Heart right ventricle (tissue), 16 donors: ENCODE measurements around the gene SLC5A1. TPM values are rescaled to one million over a fixed set of nuclear protein-coding genes. Genes with fewer than 3 reads are reported as not detected.
"Not testable (repeated sequence)": the region's sequence is repeated elsewhere in the genome, so short reads cannot be mapped to it uniquely, and the experiment has no call there.

Experiments
- ATAC-seq, 8 donors: fragments of 200-7000 bp; cut with Tn5 transposase; one replicate each; pipeline ENCODE4 v1.9.1; 2020; ENCODE audit warnings: mild to moderate bottlenecking in 8 of 8, moderate library complexity in 8 of 8, moderate number of reproducible peaks in 1 of 8
- DNase-seq, 2 donors: peaks; one replicate each; pipeline ENCODE4 v3.0.0-alpha.2; 2020
- H3K27ac ChIP-seq, 10 donors: fragments of 200-600 bp; sonication (generic) in 2 of 10; one replicate each; pipeline versions ENCODE4 v1.5.0 to v1.8.0; 2020 to 2022; ENCODE audit warnings: mild to moderate bottlenecking in 3 of 10
- H3K27me3 ChIP-seq, 7 donors: fragments of 200-600 bp; one replicate each; pipeline ENCODE4 v1.8.0; 2021 to 2022; ENCODE audit warnings: mild to moderate bottlenecking in 2 of 7
- H3K36me3 ChIP-seq, 9 donors: fragments of 200-600 bp; sonication (generic) in 1 of 9; one replicate each; pipeline versions ENCODE4 v1.5.0 to v1.8.0; 2020 to 2022; ENCODE audit warnings: mild to moderate bottlenecking in 2 of 9
- H3K4me1 ChIP-seq, 9 donors: fragments of 200-600 bp; sonication (generic) in 1 of 9; one replicate each; pipeline versions ENCODE4 v1.5.0 to v1.8.0; 2020 to 2022; ENCODE audit warnings: mild to moderate bottlenecking in 4 of 9
- H3K4me3 ChIP-seq, 10 donors: fragments of 200-600 bp; sonication (generic) in 2 of 10; one replicate each; pipeline versions ENCODE4 v1.5.0 to v1.8.0; 2020 to 2022; ENCODE audit warnings: mild to moderate bottlenecking in 7 of 10, moderate library complexity in 2 of 10
- H3K9me3 ChIP-seq, 11 donors: fragments of 200-600 bp in 10 of 11; sonication (generic) in 2 of 11; one replicate each; pipeline versions ENCODE4 v1.5.0 to v1.8.0; 2013 to 2022; ENCODE audit warnings: mild to moderate bottlenecking in 2 of 11, control low read depth in 1 of 11, moderate library complexity in 1 of 11
- CTCF ChIP-seq, 9 donors: fragments of 200-600 bp; sonication (generic) in 2 of 9; IDR thresholded peaks; one replicate each; pipeline versions ENCODE4 v1.5.0 to v1.8.0; 2021 to 2022; ENCODE audit warnings: antibody characterized with exemption in 9 of 9, mild to moderate bottlenecking in 5 of 9, moderate library complexity in 1 of 9
- WGBS, 2 donors: extraction: QIAGEN DNeasy Blood & Tissue Kit; methylation state at CpG; one replicate each; pipeline ENCODE4 v1.1.7; 2013; ENCODE audit warnings: inconsistent platforms in 1 of 2; 5-methylcytosine and 5-hydroxymethylcytosine counted together
- intact Hi-C, 10 donors: fragments of 100-400 bp; cut with DNase I; formaldehyde crosslinking; loops; one replicate each; pipeline versions ENCODE4 v1.11.1 to v1.14.2; 2022
- polyA plus RNA-seq, 2 donors: library from polyadenylated mRNA; stranded (reverse); fragments of 200-250 nt; gene quantifications; one replicate each; pipeline ENCODE4 v1.2.3, GENCODE V29; 2013
- total RNA-seq, 10 donors: library from RNA; stranded (reverse); fragmentation: NEBNext Ultra II Directional in 3 of 10; extraction: Animal tissue kit (Norgen Biotek cat#: 25700) in 3 of 10; gene quantifications; one replicate each; pipeline versions ENCODE4 v1.2.1 to v1.2.4, GENCODE V29; 2021 to 2023
- donor health status: Arrhythmogenic right ventricular cardiomyopathy.
- donor health status: ischemic (EF 13 %, LVEDD 7.1; RV severe dilation, severe dysfunction).
- donor health status: healthy with polysubstance abuse.
- donor health status: DM: no; HTN: yes; CAD: no.
- donor health status: DM: no; HTN: no; CAD: no.
- donor health status: ischemic (EF 25% LVEDD 6.9; RV normal size, moderate dysfunction).
- donor health status: ischemic (EF 25% LVEDD 5.7; RV mildly dilated, moderate dysfunction).
- donor health status: healthy.
- donor health status: DM: yes; HTN: yes; CAD: no.
- donor health status: Ischemic cardiomyopathy.
- donor health status: ischemic (EF 35%, LVEDD 5.7; RV mildly dilated, moderate dysfunction).
- donor health status: nonischemic (EF 11% LVEDD 7.7; RV severe dilation, severe dysfunction).
- donor health status: DM: yes; HTN: yes; CAD: no.
- donor health status: PGD.
- donor health status: ischemic (EF 29% LVEDD 5.4; RV normal size, mild dysfunction).
- donor health status: nonischemic (EF 23%, LVEDD 6.1; RV moderate dilation, normal function).

Gene SLC5A1
- total and polyA plus RNA-seq, 12 donors, result 12.2 to 186 (median 87.9) TPM

DNA sequence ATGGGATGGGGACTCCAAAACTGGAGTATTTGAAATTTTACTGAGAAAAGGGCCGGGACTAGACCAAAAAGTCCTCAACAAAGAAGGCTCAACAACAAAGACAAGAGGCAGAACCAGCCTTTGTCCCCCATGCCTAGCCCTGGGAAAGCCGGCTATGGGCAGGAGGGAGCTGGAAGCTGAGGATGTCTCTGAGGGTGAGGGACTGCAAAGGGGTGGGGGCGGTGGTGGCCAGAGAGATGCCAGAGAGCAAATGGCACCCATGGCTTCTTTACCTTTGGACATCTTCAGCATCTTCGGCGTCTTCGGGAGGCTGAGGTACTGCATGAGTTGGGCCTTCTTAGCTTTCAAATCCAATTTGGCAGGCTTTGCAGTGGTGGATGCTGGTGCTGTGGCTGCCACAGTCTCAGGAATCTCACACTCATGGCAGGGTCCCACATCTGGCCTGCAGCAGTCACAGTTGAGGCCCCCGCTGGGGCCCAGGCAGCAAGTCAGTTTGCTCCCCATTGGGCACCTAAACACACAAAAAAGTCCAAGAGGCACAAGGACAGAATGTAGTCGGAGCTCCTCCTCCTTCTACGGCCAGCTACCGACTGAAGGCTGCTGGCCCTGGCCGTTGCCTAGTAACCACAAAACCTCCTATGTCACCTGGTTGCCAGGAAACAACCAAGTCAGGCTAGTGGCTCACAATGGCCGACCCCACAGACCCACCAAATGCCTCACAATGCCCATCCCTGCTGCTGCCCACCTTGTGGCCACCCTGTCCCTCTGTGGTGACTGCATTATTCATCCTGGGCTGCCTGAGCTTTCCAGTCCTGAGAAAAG, 115.9 kb downstream of the SLC5A1 start, which contains the start of gene C22orf42:
C22orf42 (minus strand) TSS at position 592 of the 822 bp plus-strand sequence; CDS start at position 504, 88 bp downstream.
- no peaks in the 10 kb centered on the region for H3K9me3 ChIP-seq
- H3K27ac ChIP-seq, result no peak within 1 kb of the TSS
- no peak for TF ChIP-seq CTCF (IDR thresholded peaks at IDR 0.05)
- H3K36me3 ChIP-seq, result no peaks in the 10 kb centered on the region
- intact Hi-C loops, result no loop called here
- ATAC-seq (no peak), DNase-seq (no peak)
- H3K4me3 ChIP-seq, result no peak within 1 kb of the TSS
- peaks cover 0 to 18% (median 6%) of the 10 kb centered on the region in 7 donors for H3K27me3 ChIP-seq
- 76% methylated on average over 12 of the region's 12 CpGs for WGBS, 2 donors
- H3K4me1 ChIP-seq, result peaks cover 0 to 2% (median 0%) of the 10 kb centered on the region in 9 donors

GRCh38 chr22:32160411-32160810, 117.3 kb downstream of the SLC5A1 start:
- H3K27me3 ChIP-seq, result peaks cover 0 to 19% (median 6%) of the 10 kb centered on the region in 7 donors
- H3K4me1 ChIP-seq, ATAC-seq, H3K27ac ChIP-seq, H3K36me3 ChIP-seq, DNase-seq, H3K9me3 ChIP-seq, H3K4me3 ChIP-seq: not testable (repeated sequence)
- intact Hi-C loops, result loop anchor here in 2 of 10 donors (5.0 to 10.0 kb wide), 2 partner anchors 56 to 133 kb away; no protein-coding TSS in a partner anchor
- 61 to 62% methylated on average over 5 of the region's 5 CpGs for WGBS, 2 donors

Other genes with a start within 250 kb of the SLC5A1 start
- gene YWHAH, start 98.7 kb upstream of the SLC5A1 start, total RNA-seq, result 100 to 1,000 TPM in 2 of 10 donors, 10 to 100 TPM in 8; 57.7 to 115 (median 75.8) TPM
- 10 to 100 TPM; 38.8 to 87.2 TPM for gene YWHAH, start 98.7 kb upstream of the SLC5A1 start, polyA plus RNA-seq
- gene C22orf42, start 116.0 kb downstream of the SLC5A1 start, total RNA-seq, result not detected
- gene C22orf42, start 116.0 kb downstream of the SLC5A1 start, polyA plus RNA-seq, result not detected
- not detected for gene RFPL2, start 161.8 kb downstream of the SLC5A1 start, total RNA-seq
- gene RFPL2, start 161.8 kb downstream of the SLC5A1 start, polyA plus RNA-seq, result under 1 TPM in 1 of 2 donors, not detected in 1; 0.03 TPM
- under 1 TPM in 8 of 10 donors, not detected in 2; 0.10 to 0.89 (median 0.20) TPM for gene SLC5A4, start 212.1 kb downstream of the SLC5A1 start, total RNA-seq
- under 1 TPM; 0.06 to 0.29 TPM for gene SLC5A4, start 212.1 kb downstream of the SLC5A1 start, polyA plus RNA-seq